Measurements from ENCODE around the gene GRIK4.
"Not testable (repeated sequence)": the region's sequence is repeated elsewhere in the genome, so short reads cannot be mapped to it uniquely, and the experiment has no call there.

GRIK4 gene

DNA sequence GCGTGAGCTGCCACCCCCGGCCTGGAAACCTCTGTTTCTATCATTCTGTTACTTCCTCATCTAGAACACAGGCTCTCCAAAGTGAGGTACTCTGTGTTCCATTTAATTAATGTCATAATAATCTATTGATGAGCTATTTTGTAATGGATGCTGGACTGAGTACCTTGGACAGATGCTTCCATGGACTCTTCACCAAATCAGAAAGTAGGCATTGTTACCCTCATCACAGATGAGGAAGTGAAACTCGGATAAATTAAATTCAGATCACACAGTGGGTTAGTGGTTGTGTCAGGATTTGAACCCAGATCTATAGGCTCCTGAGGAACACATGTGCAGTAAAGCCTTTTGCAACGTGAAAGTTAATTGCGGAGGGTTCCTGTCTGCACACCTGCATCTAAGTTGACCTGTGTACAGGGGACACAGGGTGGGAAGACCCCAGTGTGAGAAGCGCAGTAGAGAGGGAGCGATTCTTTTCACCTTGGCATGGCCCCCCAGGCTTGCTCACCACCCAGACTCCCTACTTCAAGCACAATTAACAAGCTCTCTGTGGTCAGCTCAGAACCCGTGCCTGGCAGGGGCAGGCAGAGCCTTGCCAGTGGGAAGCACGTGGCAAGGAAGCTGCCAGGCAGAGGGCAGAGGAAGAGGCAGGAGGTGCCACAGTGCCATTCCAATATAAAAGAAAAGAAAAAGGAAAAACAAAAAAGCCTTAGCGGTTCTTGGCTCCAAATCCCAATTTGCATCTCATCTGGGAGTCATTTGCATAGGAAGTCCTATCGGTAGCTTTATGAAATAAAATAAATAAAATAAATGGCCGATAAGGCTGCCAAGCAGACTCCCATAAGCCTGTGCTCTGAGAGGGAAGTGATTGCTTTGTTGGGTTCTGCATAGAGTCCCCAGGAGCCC, 239.3 kb downstream of the GRIK4 start:
- H4K20me1 ChIP-seq, result no peaks in the 10 kb centered on the region
- H3K9me3 ChIP-seq, result no peaks in the 10 kb centered on the region
- H3K27ac ChIP-seq, result no peak overlapping the region
- H3K9ac ChIP-seq, result no peak overlapping the region
- no peak overlapping the region for H3K4me2 ChIP-seq
- H3K36me3 ChIP-seq, result no peaks in the 10 kb centered on the region
- TF ChIP-seq Cebpa-rat (IDR thresholded peaks at IDR 0.05), result no peak
- H3K4me3 ChIP-seq, result no peak overlapping the region
- H3K27me3 ChIP-seq, result no peaks in the 10 kb centered on the region
- peaks cover 27% of the 10 kb centered on the region for H3K4me1 ChIP-seq

DNA sequence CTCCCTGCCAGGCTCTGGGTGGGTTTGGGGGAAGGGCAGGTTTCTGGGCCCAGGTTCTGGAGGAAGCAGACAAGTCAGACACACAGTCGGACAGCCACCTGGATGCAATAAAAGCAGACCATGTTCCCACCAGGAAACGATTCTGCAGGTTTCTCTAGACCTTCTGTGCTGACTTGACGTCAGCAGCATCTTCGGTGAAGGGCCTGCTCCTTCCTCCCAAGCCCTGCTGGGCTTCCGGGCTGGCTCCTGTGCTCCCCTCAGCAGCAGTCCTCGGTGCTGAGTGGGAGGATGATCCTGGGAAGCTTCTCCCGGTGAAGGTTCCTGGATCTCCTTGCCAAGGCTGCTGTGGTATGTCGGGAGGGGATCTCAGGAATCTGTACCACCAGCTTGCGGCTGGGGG, 240.0 kb downstream of the GRIK4 start:
- no peak overlapping the region for H3K27ac ChIP-seq
- no peak overlapping the region for H3K9ac ChIP-seq
- H3K27me3 ChIP-seq, result no peaks in the 10 kb centered on the region

DNA sequence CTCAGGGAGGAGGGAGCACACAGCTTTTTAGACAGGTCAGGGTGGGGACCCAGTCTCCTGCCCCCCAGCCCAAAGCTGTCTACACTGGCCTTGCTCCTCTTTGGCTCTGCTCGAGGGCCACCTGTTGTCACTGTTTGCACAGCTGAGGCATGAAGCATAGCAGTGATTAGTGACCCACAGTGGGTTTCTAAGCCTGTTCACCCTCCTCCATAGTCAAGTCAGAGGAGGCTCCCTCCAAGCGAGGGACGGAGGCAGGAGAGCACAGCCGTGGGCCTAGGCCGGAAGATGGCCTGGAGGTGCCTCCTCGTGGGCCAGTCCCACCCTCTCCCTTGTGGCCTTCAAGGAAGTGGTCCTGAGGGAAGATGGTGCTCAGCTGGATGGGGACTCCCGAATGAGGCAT, 241.1 kb downstream of the GRIK4 start:
- H4K20me1 ChIP-seq, result no peaks in the 10 kb centered on the region
- H3K36me3 ChIP-seq, result no peaks in the 10 kb centered on the region
- H3K9me3 ChIP-seq, result no peaks in the 10 kb centered on the region
- no peaks in the 10 kb centered on the region for H3K27me3 ChIP-seq
- no peak overlapping the region for H3K4me3 ChIP-seq
- peaks cover 23% of the 10 kb centered on the region for H3K4me1 ChIP-seq
- no peak overlapping the region for H3K9ac ChIP-seq
- TF ChIP-seq Cebpa-rat (IDR thresholded peaks at IDR 0.05), result no peak
- no peak overlapping the region for H3K4me2 ChIP-seq
- no peak overlapping the region for H3K27ac ChIP-seq

More for the DNA sequence above, 240.0 kb downstream of the GRIK4 start:
- Histone ChIP-seq H3K9me3 (no peaks in the 10 kb centered on the region), H3K36me3 (no peaks in the 10 kb centered on the region), H3K4me3 (no peak overlapping the region), H3K4me1 (peaks cover 27% of the 10 kb centered on the region), H4K20me1 (no peaks in the 10 kb centered on the region), H3K4me2 (no peak overlapping the region)
- no peak for TF ChIP-seq Cebpa-rat (IDR thresholded peaks at IDR 0.05)

DNA sequence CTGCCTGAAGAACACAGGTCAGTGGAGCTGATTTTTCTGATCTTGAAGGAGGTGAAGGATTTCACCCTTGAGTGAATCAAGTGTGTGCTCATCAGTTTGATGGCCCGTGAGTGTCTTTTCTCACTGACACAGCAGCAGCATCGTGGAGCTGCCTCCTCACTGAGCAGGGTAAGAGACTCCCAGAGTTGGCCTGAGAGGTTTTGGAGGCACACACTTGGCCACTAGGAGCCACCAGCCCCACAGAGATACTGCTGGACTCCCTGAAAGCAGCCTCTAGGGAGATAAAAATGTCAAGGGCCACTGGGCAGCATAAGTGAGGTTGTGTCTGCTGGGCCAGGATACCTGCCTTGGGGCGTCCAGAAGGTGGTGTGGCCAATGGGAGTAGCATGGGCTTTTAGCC, 245.4 kb downstream of the GRIK4 start:
- H3K36me3 ChIP-seq, result no peaks in the 10 kb centered on the region

DNA sequence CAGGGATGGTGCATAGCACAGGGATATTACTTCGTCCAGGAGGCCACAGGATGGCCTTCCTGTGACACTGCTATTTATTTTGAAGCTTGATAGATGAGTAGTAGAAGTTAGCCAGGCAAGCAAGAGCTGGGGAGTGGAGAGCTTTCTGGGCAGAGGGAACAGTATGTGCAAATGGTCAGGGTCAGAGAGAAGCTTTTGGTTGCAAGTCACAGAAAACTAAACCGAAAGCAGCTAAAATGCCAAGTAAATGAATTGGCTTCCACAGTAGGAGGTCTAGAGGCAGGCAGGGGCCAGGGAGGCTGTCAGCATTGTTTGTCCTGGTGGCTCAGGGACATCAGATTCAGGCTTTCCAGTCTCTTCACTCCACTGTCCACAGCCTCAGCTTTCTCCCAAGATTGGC, 247.5 kb downstream of the GRIK4 start:
- no peaks in the 10 kb centered on the region for H3K4me1 ChIP-seq
- H3K4me2 ChIP-seq, result no peak overlapping the region
- H3K27ac ChIP-seq, result no peak overlapping the region
- H4K20me1 ChIP-seq, result no peaks in the 10 kb centered on the region
- TF ChIP-seq Cebpa-rat (IDR thresholded peaks at IDR 0.05), result no peak
- H3K4me3 ChIP-seq, result no peak overlapping the region
- H3K27me3 ChIP-seq, result no peaks in the 10 kb centered on the region
- H3K9ac ChIP-seq, result no peak overlapping the region
- no peaks in the 10 kb centered on the region for H3K9me3 ChIP-seq
- no peaks in the 10 kb centered on the region for H3K36me3 ChIP-seq

More for the DNA sequence above, 245.4 kb downstream of the GRIK4 start:
- H3K27ac ChIP-seq, result no peak overlapping the region
- no peaks in the 10 kb centered on the region for H4K20me1 ChIP-seq
- H3K4me3 ChIP-seq, result no peak overlapping the region
- H3K9ac ChIP-seq, result no peak overlapping the region
- no peak for TF ChIP-seq Cebpa-rat (IDR thresholded peaks at IDR 0.05)
- no peaks in the 10 kb centered on the region for H3K4me1 ChIP-seq
- no peaks in the 10 kb centered on the region for H3K27me3 ChIP-seq
- H3K9me3 ChIP-seq, result no peaks in the 10 kb centered on the region
- no peak overlapping the region for H3K4me2 ChIP-seq

DNA sequence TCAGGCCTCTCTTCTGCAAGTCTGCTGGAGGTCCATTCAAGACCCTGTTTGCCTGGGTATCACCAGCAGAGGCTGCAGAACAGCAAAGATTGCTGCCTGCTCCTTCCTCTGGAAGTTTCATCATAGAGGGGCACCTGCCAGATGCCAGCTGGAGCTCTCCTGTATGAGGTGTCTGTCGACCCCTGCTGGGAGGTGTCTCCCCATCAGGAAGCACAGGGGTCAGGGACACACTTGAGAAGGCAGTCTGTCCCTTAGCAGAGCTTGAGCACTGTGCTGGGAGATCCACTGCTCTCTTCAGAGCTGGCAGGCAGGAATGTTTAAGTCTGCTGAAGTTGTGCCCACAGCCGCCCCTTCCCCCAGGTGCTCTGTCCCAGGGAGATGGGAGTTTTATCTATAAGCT, 254.2 kb downstream of the GRIK4 start:
- H3K36me3 ChIP-seq, H3K27ac ChIP-seq, H3K4me2 ChIP-seq, H3K4me3 ChIP-seq, H3K27me3 ChIP-seq, H3K4me1 ChIP-seq, H3K9ac ChIP-seq, H4K20me1 ChIP-seq, H3K9me3 ChIP-seq: not testable (repeated sequence)

DNA sequence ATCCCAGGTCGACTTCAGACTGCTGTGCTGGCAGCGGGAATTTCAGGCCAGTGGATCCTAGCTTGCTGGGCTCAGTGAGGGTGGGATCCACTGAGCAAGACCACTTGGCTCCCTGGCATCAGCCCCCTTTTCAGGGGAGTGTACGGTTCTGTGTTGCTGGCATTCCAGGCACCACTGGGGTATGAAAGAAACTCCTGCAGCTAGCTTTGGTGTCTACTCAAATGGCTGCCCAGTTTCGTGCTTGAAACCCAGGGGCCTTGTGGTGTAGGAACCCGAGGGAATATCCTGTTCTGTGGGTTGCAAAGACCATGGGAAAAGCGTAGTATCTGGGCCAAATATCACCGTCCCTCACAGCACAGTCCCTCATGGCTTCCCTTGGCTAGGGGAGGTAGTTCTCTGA, 254.8 kb downstream of the GRIK4 start:
- Histone ChIP-seq H3K36me3 (no peaks in the 10 kb centered on the region), H3K9ac (no peak overlapping the region)
- TF ChIP-seq Cebpa-rat (IDR thresholded peaks at IDR 0.05), result no peak

DNA sequence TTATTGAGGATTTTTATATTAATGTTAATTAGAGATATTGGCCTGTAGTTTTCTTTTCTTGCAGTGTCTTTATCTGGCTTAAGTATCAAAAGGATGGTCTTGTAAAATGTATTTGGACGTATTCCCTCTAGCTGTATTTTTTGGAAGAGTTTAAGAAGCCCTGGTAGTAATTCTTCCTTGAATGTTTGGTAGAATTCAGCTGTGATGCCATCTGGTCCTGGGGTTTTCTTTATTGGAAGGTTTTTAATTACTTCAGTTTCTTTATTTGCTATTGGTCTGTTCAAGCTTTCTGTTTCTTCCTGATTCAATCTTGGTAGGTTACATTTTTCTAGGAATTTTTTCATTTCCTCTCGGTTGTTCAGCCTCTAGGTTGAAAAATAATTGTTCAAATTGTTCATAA, 257.4 kb downstream of the GRIK4 start:
- Histone ChIP-seq H3K36me3 (no peaks in the 10 kb centered on the region), H3K9me3 (peaks cover 8% of the 10 kb centered on the region), H3K4me3 (no peak overlapping the region), H3K4me2 (no peak overlapping the region), H3K9ac (no peak overlapping the region), H3K27me3 (no peaks in the 10 kb centered on the region), H4K20me1 (no peaks in the 10 kb centered on the region), H3K4me1 (peaks cover 8% of the 10 kb centered on the region; the same call in 1 of the 2 replicates), H3K27ac (no peak overlapping the region)
- TF ChIP-seq Cebpa-rat (IDR thresholded peaks at IDR 0.05), result no peak

More for the DNA sequence above, 254.8 kb downstream of the GRIK4 start:
- no peak overlapping the region for H3K27ac ChIP-seq
- no peak overlapping the region for H3K4me3 ChIP-seq
- no peak overlapping the region for H3K4me2 ChIP-seq
- no peaks in the 10 kb centered on the region for H4K20me1 ChIP-seq
- peaks cover 7% of the 10 kb centered on the region for H3K9me3 ChIP-seq
- no peaks in the 10 kb centered on the region for H3K4me1 ChIP-seq
- no peaks in the 10 kb centered on the region for H3K27me3 ChIP-seq

DNA sequence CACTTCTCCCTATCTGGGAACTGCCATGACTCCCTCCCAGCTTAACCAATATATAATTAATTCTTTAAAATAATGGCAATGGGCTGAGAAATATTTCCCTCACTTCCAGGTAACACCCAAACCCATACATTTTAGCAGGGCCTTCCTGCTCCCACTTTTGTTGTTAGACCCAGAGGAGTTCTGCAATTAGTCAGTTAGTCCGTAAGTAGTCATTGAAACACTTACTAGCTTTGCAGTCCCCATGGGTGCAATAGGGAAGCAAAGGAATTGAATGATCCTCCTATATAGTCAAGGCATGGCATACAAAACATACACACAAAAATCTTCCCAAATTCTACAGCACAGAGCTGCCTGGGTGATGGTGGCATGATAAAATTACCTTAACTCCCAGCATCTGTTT, 258.4 kb downstream of the GRIK4 start:
- Histone ChIP-seq H3K9me3 (peaks cover 17% of the 10 kb centered on the region), H3K27me3 (no peaks in the 10 kb centered on the region), H3K27ac (no peak overlapping the region), H3K4me3 (no peak overlapping the region), H3K4me1 (peaks cover 9% of the 10 kb centered on the region; the same call in 1 of the 2 replicates), H3K36me3 (no peaks in the 10 kb centered on the region), H3K4me2 (no peak overlapping the region), H3K9ac (no peak overlapping the region), H4K20me1 (no peaks in the 10 kb centered on the region)
- no peak for TF ChIP-seq Cebpa-rat (IDR thresholded peaks at IDR 0.05)

DNA sequence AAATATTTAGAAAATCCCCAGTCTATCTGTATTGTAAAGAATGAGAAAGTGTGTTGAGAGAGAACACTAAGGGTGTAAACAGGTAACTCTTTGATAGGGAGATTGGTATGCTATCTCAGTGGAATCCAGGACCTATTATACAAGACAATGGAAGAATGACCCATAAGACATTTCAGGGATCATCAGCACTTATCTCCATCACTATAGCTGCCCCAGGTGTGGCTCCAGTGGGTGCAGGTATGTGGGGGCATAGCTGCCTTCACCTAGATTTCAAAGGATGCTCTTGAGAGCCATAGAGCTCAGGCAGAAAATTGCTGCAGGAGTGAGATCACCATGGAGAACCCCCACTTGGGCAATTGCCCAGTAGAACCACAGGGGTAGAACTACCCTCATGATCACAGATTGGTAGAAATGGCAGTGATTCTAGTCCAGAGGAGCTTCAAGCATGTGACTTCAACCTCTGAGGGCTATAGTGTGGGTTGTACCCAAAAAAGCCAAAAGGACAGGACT, 260.1 kb downstream of the GRIK4 start:
- H3K9ac ChIP-seq, result no peak overlapping the region
- H3K36me3 ChIP-seq, result no peaks in the 10 kb centered on the region
- no peak overlapping the region for H3K4me2 ChIP-seq
- no peaks in the 10 kb centered on the region for H4K20me1 ChIP-seq
- no peak overlapping the region for H3K27ac ChIP-seq
- H3K9me3 ChIP-seq, result peaks cover 18% of the 10 kb centered on the region
- H3K4me3 ChIP-seq, result no peak overlapping the region
- peaks cover 9% of the 10 kb centered on the region; the same call in 1 of the 2 replicates for H3K4me1 ChIP-seq
- TF ChIP-seq Cebpa-rat (IDR thresholded peaks at IDR 0.05), result no peak
- H3K27me3 ChIP-seq, result no peaks in the 10 kb centered on the region
